ENCODE results near the gene HERC3. TPM values are rescaled to one million over a fixed set of nuclear protein-coding genes. Genes with fewer than 3 reads are reported as not detected.

Gene HERC3
- total RNA-seq, 1 donor from 2014 or later: 7.5 TPM

DNA sequence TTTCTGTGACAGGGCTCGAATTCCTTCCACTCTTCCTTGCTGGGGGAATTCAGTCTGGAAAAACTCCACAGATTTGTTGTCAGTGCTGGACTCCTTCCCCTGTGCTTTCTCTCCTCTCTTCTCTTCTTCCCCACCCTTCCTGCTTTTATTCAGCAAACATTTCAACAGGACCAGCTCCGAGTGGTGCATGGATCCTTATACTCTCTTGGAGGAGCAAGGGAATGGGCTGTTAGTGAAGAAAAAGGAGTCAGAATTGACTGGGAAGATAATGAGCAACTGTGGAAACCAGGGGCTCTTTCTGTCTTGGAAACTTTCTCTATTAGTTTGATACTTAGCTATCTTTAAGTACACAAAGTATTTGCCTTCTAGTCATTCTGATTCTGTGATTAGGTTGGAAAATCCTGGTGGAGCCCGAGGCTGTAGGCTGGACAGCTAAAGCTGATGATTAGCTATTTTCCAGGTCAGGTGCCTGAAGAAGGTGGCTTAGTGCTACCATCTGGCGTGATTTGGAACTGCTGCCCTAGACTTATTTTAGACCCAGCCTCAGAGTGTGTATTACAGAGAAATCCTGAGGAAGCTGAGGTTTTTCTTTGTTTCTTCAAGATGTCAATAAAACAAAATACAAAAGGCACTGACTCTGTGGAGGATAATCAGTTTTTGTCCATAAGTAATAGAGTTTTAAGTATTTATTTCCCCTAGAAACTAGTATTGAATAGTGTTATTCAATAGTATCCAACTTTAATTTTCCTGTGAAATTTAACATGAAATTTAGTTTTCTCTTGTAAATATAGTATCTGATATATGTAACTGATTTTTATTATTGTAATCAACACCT lies 67.0 kb downstream of the HERC3 start:
- peak; percentile 82 to 89 for DNase-seq (ENCODE audit: low read depth in 2 of 2)

DNA sequence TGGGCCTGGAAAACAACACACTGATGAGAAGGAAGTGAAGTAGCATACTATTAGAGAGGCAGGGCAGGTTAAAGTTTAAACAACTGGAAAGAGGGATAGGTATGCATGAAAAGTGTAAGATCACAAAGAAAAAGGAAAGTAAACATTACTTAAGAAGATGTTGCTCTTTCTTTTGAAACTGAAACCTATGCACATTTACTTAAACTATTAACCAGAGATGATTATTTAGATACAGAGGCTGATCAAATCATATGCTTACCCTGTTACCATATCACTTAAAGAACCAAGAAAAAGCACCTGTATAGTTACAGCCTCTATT lies 67.6 kb downstream of the HERC3 start:
- DNase-seq (ENCODE audit: low read depth in 2 of 2): no peak

- DNase-seq (ENCODE audit: low read depth in 2 of 2): peak in 1 of 2 donors; percentile 16
Observed at GRCh38 chr4:88660446-88661294, 68.4 kb downstream of the HERC3 start.

DNA sequence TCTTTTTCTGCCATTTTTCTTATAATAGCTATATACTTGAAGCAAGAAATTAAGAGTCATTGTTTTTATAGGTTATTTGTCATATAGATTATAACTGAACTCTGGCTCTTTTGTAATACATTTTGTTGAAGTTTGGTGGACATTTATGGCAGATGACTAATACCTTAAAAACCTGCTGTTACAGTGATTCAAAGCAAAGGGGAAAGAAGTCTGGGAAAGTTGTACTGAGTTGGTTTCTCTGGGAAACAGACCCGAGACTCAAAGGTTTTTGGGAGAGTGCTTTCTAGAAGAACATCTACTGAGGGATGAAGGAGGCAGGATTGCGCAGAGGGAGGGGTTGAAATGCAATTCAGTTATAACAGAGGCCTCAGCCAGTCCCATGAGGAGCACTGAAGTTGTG lies 69.5 kb downstream of the HERC3 start:
- DNase-seq (ENCODE audit: low read depth in 2 of 2): peak in 1 of 2 donors; percentile 64

GRCh38 chr4:88672987-88673386 lies 80.7 kb downstream of the HERC3 start:
- peak; percentile 58 to 62 for DNase-seq (ENCODE audit: low read depth in 2 of 2)

- DNase-seq (ENCODE audit: low read depth in 2 of 2): no peak
Observed at GRCh38 chr4:88673886-88674285, 81.6 kb downstream of the HERC3 start.

- no peak for DNase-seq (ENCODE audit: low read depth in 2 of 2)
Observed at GRCh38 chr4:88674565-88674964, 82.3 kb downstream of the HERC3 start.

DNA sequence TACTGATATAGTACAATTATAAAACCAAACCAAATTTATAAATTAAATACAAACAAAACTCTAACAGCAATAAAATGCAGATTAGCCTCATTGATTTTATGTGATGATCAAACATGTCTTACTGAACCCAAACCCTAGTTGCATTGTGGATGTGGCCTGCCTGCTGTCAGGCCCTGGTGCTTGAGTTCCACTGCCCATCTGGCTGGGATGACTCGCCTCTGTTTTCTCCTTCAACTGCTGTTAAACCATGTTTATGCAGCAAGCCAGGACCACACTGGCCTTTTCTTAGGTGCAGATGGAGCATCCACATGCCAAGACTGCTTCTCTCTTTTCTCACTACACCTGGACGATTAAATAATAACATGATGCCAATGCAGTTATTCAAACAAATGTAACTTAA lies 82.7 kb downstream of the HERC3 start:
- peak in 1 of 2 donors; percentile 17 for DNase-seq (ENCODE audit: low read depth in 2 of 2)

GRCh38 chr4:88675543-88675942 lies 83.3 kb downstream of the HERC3 start:
- DNase-seq (ENCODE audit: low read depth in 2 of 2): no peak

DNA sequence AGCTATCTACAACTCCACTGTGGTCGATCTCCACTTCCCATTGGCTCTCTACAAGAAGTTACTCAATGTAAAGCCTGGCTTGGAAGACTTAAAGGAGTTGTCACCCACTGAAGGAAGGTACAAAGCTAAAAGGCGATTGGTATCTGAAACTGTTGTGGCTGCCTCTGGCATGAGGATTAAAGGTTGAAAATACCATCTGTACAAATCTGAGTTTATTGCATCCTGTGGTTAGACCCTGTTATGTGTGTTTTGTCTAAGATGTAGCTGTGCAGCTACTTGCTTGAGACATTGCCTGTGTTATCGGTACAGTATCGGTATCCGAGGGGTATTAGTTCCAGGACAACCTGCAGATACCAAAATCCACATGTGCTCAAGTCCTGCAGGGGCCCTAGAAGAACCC lies 88.9 kb downstream of the HERC3 start:
- no peak for DNase-seq (ENCODE audit: low read depth in 2 of 2)

DNA sequence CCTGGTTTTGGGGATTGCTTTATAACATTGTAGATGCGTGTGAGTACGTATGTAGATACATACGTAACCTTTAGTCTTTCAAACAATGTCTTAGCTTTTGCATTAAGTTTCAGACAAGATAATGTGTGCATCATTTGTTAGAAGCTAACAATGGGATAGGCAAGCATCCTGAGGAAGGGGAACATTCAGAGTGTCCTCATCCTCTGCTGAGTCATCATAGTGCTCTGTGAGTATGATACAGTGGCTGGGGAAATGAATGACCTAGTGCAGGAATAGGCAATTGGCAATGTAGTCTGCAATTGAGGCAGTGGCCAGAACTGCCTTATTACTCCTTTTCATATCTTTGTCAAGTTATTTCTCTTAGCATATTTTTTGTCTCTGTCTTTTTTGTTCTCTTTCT lies 98.1 kb downstream of the HERC3 start:
- DNase-seq (ENCODE audit: low read depth in 2 of 2): peak; percentile 52 to 78

DNA sequence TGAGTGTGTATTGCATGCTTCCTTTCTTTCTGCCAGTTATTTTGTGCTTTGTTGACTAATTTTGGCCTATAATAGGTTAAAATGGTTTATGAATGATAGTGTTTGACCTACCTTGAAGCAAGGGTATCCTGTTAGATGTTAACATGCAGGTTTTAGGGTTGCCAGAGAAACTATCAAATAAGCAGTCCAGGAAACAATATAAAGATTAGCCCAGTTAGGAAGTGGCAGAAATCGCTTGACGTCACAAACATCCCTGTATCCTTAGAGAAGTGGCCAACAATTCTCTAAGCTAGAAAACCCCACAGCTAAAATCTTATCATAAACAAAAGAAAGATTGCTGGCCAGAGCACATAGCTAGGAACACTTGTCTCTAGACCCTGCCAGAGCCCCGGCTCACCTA lies 101.5 kb downstream of the HERC3 start:
- peak; percentile 55 to 68 for DNase-seq (ENCODE audit: low read depth in 2 of 2)

DNA sequence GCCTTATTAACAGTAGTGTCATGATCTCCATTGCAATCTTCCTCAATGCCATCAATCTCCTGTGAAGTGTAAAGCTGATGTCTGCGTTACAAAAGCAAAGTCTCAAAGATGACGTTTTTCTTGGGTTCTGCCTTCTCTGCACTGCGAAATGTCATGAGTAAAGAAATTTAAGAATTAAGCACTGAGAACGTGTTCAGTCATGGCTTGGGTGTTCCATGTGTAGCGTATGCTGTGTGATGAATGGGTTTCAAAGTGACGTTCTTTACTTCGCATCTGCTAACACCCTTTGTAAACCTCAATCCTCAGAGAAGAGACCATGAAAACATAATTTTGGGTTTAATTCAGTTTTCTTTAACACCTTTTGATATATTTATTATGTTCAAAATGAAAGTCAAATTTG lies 104.3 kb downstream of the HERC3 start:
- peak in 1 of 2 donors; percentile 16 for DNase-seq (ENCODE audit: low read depth in 2 of 2)

DNA sequence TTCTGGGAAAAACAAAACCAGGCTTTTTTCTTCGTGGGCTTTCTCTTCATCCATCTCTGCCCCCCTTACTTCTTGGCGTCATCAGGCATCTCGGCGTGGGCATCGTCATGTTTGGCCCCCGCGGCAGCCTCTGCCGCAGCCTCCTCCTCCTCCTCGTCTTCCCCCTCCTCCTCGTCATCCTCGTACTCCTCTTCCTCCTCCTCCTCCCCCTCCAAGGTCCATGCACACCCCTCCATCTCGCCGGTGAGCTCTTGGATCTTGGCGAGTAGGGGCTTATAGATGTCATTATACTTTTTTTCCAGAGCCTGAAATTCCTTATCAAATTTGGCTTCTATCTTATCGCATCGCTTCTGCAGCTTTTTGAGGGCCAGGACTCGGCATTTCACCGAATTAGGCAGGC lies 104.9 kb downstream of the HERC3 start:
- peak; percentile 3 to 37 for DNase-seq (ENCODE audit: low read depth in 2 of 2)

- DNase-seq (ENCODE audit: low read depth in 2 of 2): peak; percentile 73 to 76
Observed at GRCh38 chr4:88697588-88698329, 105.5 kb downstream of the HERC3 start, which contains the start of gene NAP1L5. NAP1L5 (minus strand) TSS chr4:88697829; CDS start chr4:88697754, 75 bp downstream.

GRCh38 chr4:88698519-88698918 lies 106.2 kb downstream of the HERC3 start:
- no peak for DNase-seq (ENCODE audit: low read depth in 2 of 2)

- DNase-seq (ENCODE audit: low read depth in 2 of 2): no peak
Observed at GRCh38 chr4:88702782-88703181, 110.5 kb downstream of the HERC3 start.

DNA sequence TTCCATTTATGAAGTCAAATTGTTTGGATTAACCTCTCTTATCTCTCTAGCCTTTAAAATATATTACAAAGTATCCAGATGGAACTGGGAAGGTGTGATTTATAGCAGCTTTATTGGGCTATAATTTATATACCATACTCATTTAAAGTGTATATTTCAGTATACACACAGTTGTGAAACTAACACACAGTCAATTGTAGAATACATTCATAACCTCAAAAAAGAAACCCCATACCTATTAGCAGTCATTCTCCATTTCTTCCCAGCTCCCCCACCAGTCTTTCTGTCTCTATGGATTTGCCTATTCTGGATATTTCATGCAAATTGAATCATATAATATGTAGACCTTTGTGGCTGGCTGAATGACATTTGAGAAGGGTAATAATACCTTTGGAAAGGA lies 112.9 kb downstream of the HERC3 start:
- no peak for DNase-seq (ENCODE audit: low read depth in 2 of 2)

DNA sequence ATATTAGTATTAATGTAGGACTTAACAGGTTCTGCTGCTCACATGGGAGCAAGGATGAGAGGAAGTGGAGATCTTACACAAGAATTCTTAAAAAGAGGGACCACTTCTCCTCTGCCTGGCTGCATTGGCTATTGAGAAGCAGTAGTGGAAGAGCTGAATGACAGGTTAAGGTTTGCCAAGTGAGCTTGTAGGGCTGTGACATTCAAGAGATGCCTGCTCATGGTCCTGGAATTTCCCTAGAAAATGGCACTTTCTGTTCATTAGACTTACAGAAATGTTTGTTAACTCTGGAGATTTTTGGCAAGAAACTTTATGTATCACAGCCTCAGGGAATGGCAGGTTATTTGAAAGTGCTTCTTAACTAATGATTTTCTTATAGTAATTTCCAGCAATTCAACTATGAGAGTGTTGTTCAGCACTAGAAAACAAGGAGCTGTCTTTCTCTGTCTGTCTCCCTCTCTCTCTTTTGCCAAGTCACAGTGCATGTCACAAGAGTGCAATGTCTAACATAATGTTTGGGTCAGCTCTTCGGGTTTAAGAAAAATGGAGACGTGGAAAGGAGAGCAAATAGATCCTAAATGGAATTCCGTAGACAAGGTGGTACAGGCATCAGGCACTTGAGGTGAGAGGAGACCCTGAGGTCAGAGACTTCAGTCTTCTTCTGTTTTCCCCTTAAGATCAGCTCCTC lies 113.7 kb downstream of the HERC3 start:
- peak in 1 of 2 donors; percentile 41 for DNase-seq (ENCODE audit: low read depth in 2 of 2)

GRCh38 chr4:88706574-88706973 lies 114.3 kb downstream of the HERC3 start:
- DNase-seq (ENCODE audit: low read depth in 2 of 2): peak; percentile 66 to 68

DNA sequence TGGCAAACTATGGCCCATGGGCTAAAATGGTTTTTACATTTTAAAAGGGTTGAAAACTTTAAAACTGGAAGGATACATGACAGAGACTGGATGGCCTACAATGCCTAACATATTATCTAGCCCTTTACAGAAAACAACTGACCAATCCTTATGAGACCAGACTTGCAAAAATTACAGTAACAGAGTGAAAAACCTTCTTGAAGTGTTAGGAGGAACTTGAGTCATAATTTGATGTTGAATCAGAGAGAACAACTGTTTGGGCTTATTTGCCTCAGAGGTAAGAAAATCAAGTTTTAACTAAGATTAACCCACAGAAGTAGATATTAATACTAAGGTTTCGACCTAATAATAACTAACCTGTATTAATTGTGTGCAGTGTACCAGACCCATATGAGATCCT lies 117.7 kb downstream of the HERC3 start:
- no peak for DNase-seq (ENCODE audit: low read depth in 2 of 2)
